Stimulated activated CD4-positive, alpha-beta T cell treated with anti-CD3 and anti-CD28 coated beads, TNF-alpha, amount 100 ng/mL, for 48 hours (primary cell): ENCODE data around the gene RNF151.
"Not testable (repeated sequence)": the region's sequence is repeated elsewhere in the genome, so short reads cannot be mapped to it uniquely, and the experiment has no call there.

Experiments
- DNase-seq, 3 donors: peaks; one replicate each; pipeline ENCODE4 v3.0.0-alpha.2; 2020; ENCODE audit warnings: low read depth in 3 of 3

The RNF151 gene

DNA sequence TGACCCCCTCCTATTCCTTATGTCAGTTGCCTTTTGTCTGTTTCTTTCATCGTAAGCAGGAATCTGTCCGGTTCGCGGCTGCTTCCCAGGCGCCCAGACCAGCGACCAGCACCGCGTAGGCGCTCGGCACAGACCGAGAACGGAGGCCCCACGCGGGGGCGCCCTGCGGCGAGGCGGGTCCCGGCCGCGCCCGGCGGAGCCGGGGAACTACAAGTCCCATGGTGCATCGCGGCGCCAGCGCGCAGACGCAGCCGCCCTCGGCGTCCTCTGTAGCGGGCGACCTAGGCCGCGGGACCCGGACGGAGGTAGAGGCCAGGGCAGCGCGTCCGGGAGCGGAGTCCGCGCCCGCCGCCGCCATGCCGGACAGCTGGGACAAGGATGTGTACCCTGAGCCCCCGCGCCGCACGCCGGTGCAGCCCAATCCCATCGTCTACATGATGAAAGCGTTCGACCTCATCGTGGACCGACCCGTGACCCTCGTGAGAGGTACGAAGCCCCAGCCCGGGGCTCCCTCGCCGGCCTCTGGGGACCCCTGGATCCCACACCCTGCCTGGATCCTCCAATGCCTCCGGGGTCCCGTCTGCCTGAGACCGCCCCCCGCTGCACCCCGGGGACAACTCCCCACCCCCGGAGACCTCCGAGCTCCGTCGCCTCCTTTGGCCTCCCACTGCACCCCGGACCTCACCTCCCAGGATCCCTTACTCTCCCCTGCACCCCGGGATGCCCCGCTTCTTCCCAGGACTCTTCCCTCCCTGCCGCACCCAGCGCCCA lies 7.2 kb upstream of the RNF151 start, which contains the start of gene NDUFB10:
TSS of gene NDUFB10 (plus strand) at position 270 of the 771 bp plus-strand sequence. CDS start at position 357, 87 bp downstream.
- DNase-seq: peak; percentile 82 to 91 (median 83)

GRCh38 chr16:1960665-1961630 lies 5.7 kb upstream of the RNF151 start:
- DNase-seq: no peak

- DNase-seq: no peak
Measured at GRCh38 chr16:1961651-1962067, 5.0 kb upstream of the RNF151 start.

- DNase-seq: not testable (repeated sequence)
Measured at GRCh38 chr16:1962161-1963153, 4.2 kb upstream of the RNF151 start.

DNA sequence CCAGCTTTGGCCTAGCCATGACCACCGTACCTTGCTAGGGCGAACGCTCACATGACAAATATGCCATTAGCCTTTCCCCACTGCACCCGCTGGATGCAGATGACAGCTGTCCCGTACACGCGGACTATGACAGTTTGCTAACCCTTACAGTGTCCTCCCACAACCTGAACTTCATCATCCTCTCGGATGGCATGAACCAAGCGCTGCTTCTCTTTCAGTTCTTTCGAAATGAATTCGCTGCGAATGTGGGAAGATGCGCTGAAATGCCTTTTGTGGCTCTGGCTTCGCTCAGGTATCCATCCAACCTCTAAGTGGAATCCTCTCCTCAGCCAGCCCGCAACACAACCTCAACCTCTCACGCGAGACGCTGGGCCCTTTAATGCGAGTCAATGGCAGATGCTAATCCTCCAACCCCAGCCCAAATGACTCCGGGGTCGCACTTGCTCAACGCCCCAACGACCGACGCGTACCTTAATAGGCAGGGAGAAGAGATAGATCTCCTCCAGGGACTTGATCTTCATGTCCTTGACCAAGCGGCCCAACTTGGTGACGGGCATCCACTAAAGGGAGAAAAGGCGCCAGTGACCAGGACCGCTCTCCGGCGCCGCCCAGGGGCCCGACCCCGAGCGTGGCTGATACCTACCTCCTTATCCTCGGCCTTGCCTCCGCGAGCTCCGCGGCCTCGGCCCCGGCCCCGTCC lies 2.7 kb upstream of the RNF151 start:
- DNase-seq: no peak

GRCh38 chr16:1964506-1965395 lies 1.9 kb upstream of the RNF151 start, which contains the start of gene RPS2:
RPS2 (minus strand) TSS chr16:1964826; CDS start chr16:1964625, 201 bp downstream.
- peak; percentile 95 to 98 (median 95) for DNase-seq

GRCh38 chr16:1965396-1966001 lies 1.2 kb upstream of the RNF151 start:
- no peak for DNase-seq

- no peak for DNase-seq
Measured at GRCh38 chr16:1968146-1968953, 1.7 kb downstream of the RNF151 start.

DNA sequence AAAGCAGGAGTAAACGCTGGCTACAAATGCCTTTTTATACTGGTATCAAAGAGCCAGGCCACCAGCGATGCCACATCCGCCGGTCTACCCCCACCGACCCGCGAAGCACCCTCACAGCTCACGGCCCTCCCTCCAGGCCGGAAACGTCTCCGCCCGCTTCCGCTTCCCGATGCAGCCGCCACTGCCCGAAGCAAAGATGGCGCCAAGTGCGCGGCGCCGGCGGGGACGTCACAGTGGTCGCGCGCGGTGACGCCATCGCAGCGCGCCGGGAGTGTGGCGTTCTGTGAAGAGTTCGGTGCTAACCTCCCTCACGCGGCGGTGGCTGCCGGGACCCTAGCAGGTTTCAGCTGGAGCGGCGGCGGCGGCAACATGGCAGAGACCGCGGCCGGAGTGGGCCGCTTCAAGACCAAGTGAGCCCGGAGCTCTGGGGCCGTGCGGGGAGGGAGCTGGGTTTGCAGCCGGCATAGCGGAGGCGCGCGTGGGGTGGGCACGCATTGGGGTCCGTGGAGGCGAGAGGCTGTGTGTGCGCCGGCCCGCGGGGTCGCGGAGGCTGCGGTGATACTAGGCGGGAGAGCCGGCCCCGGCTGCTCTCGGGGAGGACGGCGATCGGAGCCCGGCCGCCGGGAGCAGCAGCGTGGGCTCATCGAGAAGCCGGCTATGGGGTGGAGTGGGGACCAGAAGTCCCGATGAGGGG lies 5.3 kb downstream of the RNF151 start, which contains the start of gene TBL3:
TSS of gene TBL3 (plus strand) at position 258 of the 694 bp plus-strand sequence. CDS start at position 370, 112 bp downstream.
- DNase-seq: peak; percentile 91 to 93 (median 92)

- no peak for DNase-seq
Measured at GRCh38 chr16:1972490-1972877, 5.8 kb downstream of the RNF151 start.

DNA sequence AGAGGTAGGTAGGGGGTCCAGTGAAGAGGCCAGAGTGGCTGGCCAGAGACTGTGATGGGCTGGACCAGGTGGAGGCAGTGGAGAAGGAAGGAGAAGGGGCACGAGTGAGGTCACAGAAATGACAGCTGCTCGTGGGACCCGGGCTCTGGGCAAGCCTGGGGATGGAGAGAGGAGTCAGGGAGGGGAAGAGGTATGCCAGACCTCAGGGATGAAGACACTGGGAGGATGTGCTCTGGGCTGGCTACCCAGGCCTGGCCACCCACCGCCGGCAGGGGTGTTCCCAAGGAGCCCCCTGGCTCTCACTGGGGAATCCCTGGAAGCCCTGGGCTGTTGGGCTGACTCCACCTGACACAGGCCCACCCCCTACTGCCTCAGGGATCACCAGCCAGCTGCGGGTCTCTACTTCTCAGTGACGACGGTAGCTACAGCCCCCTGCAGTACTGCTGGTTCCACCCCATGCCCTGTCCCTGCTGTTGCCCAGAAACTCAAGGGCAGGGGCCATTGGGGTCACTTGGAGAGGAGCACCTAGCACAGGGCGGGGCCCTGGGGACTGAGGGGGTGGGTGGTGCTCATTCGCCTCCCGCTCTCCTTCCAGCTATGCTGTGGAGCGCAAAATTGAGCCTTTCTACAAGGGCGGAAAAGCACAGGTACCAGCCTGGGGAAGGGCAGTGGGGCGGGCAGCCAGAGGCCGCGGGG lies 7.0 kb downstream of the RNF151 start:
- DNase-seq: no peak

DNA sequence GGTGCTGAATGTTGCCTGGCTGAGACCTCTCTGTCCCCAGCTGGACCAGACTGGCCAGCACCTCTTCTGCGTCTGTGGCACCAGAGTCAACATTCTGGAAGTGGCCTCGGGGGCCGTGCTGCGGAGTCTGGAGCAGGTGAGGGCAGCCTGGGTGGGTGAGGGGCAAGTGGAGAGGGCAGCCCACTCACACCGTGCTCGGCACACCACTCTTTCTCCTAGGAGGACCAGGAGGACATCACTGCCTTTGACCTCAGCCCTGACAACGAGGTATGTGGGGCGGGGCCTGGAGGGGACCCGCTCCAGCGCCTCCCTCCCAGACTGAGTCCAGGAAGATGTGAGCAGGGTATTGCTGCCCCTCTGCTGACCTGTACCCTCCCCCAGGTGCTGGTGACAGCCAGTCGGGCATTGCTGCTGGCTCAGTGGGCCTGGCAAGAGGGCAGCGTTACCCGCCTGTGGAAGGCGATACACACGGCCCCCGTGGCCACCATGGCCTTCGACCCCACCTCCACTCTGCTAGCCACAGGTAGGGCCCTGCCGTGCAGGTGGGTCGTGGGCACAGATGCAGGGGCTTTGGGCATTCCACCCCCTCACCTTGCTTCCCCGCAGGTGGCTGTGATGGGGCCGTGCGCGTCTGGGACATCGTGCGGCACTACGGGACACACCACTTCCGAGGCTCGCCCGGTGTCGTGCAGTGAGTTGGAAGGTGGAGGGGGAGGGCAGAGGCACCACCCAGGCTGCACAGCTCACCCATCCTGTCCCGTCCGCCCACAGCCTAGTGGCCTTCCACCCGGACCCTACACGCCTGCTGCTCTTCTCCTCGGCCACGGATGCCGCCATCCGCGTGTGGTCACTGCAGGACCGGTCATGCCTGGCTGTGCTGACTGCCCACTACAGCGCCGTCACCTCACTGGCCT lies 7.8 kb downstream of the RNF151 start:
- DNase-seq: no peak

DNA sequence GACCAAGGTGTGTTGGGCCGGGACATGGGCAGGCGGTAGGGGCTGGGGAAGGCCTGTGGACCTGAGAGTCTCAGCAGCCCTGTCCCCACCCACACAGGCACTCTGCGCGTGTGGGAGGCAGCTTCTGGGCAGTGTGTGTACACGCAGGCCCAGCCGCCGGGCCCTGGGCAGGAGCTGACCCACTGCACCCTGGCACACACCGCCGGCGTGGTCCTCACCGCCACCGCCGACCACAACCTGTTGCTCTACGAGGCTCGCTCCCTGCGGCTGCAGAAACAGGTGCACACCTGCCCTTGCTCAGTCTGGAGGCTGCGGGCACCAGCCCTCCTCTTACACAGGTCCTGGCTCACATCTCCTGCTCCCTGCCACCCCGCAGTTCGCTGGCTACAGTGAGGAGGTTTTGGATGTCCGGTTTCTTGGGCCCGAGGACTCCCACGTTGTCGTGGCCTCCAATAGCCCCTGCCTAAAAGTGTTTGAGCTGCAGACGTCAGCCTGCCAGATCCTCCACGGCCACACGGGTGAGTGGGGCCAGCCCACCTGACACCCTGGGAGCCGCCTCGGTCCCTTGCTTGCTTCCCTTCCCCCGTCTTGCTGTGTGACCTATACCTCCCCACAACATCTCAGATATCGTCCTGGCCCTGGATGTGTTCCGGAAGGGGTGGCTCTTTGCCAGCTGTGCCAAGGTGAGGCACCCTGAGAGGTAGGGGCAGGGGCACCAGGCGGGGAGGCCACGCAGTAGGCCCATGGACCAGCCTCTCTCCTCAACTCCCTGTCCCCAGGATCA lies 9.0 kb downstream of the RNF151 start:
- no peak for DNase-seq

- no peak for DNase-seq
Measured at GRCh38 chr16:1976216-1976520, 9.5 kb downstream of the RNF151 start.
